SK-N-SH treated with all-trans-retinoic acid at 6 μM for 48 hours (cell line): ENCODE data around the gene IGSF6.

Experiments used
- ARNTL ChIP-seq: fragments of 450-650 bp; formaldehyde crosslinking; IDR thresholded peaks from 2 replicates; pipeline ENCODE4 v1.5.0; 2020; ENCODE audit warnings: low read depth, mild to moderate bottlenecking, moderate library complexity, borderline replicate concordance
- CREB5 ChIP-seq: fragments of 250-450 bp; sonication (Bioruptor Pico); IDR thresholded peaks from 2 replicates; pipeline ENCODE4 v1.5.1; 2020; ENCODE audit warnings: low read depth, mild to moderate bottlenecking, moderate library complexity
- CSRNP3 ChIP-seq: fragments of 250-450 bp; sonication (Bioruptor Pico); IDR thresholded peaks from 2 replicates; pipeline ENCODE4 v1.5.1; 2021; ENCODE audit warnings: mild to moderate bottlenecking, moderate library complexity
- ESRRG ChIP-seq: fragments of 250-450 bp; sonication (Bioruptor Pico); IDR thresholded peaks from 2 replicates; pipeline ENCODE4 v1.6.1; 2021; ENCODE audit warnings: mild to moderate bottlenecking
- OSR1 ChIP-seq: fragments of 250-450 bp; sonication (Bioruptor Pico); IDR thresholded peaks from 2 replicates; pipeline ENCODE4 v1.8.0; 2022; ENCODE audit warnings: moderate library complexity, mild to moderate bottlenecking, inconsistent platforms
- RARB ChIP-seq: fragments of 250-450 bp; sonication (Bioruptor Pico); IDR thresholded peaks from 2 replicates; pipeline ENCODE4 v1.8.0; 2021; ENCODE audit warnings: mild to moderate bottlenecking, moderate library complexity
- TCF4 ChIP-seq: fragments of 250-450 bp; sonication (Bioruptor Pico); IDR thresholded peaks from 2 replicates; pipeline ENCODE4 v1.8.0; 2021; ENCODE audit warnings: mild to moderate bottlenecking, moderate library complexity, borderline replicate concordance
- TOX ChIP-seq: fragments of 250-450 bp; sonication (Bioruptor Pico); IDR thresholded peaks from 2 replicates; pipeline ENCODE4 v1.8.0; 2021; ENCODE audit warnings: mild to moderate bottlenecking, moderate library complexity, borderline replicate concordance
- ZC3H10 ChIP-seq: fragments of 250-450 bp; sonication (Bioruptor Pico); IDR thresholded peaks from 2 replicates; pipeline ENCODE4 v1.5.1; 2021; ENCODE audit warnings: mild to moderate bottlenecking, moderate library complexity
- ZFP3 ChIP-seq: fragments of 250-450 bp; sonication (Bioruptor Pico); IDR thresholded peaks from 2 replicates; pipeline ENCODE4 v1.5.0; 2020; ENCODE audit warnings: mild to moderate bottlenecking, moderate library complexity

GRCh38 chr16:21625026-21625425, 27.4 kb downstream of the IGSF6 start:
- no peak for TF ChIP-seq RARB (CRISPR knock-in tag)
- TF ChIP-seq CSRNP3 (CRISPR knock-in tag), result no peak
- TF ChIP-seq CREB5, result no peak
- no peak for TF ChIP-seq ZC3H10
- TF ChIP-seq ESRRG (CRISPR knock-in tag), result no peak
- TF ChIP-seq OSR1 (CRISPR knock-in tag), result no peak
- TF ChIP-seq ARNTL (CRISPR knock-in tag), result no peak
- no peak for TF ChIP-seq ZFP3 (CRISPR knock-in tag)
- TF ChIP-seq TOX, result no peak
- no peak for TF ChIP-seq TCF4 (CRISPR knock-in tag)
